ENCODE results near the gene DHRS7B. TPM values are rescaled to one million over a fixed set of nuclear protein-coding genes. Genes with fewer than 3 reads are reported as not detected.
"Not testable (repeated sequence)": the region's sequence is repeated elsewhere in the genome, so short reads cannot be mapped to it uniquely, and the experiment has no call there.

Gene DHRS7B
- total and polyA plus RNA-seq, 4 donors: 14.3 to 21.9 (median 18.7) TPM

- no peak for DNase-seq (ENCODE audit: low spot score)
- TF ChIP-seq HNF4A (conservative IDR thresholded peaks at IDR 0.05): no peak
- TF ChIP-seq, protein P1, sequence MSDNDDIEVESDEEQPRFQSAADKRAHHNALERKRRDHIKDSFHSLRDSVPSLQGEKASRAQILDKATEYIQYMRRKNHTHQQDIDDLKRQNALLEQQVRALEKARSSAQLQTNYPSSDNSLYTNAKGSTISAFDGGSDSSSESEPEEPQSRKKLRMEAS (IDR thresholded peaks at IDR 0.05): no peak
- no peak for TF ChIP-seq HNF4G (IDR thresholded peaks at IDR 0.05)
- TF ChIP-seq GABPA (IDR thresholded peaks at IDR 0.05 in 1 of 2, conservative IDR thresholded peaks at IDR 0.05 in 1 of 2): no peak
- TF ChIP-seq ATF3 (IDR thresholded peaks at IDR 0.05): no peak
- no peak for TF ChIP-seq YY1 (IDR thresholded peaks at IDR 0.05)
- no peak for TF ChIP-seq REST (IDR thresholded peaks at IDR 0.05)
- TF ChIP-seq FOXA1 (IDR thresholded peaks at IDR 0.05): no peak
- TF ChIP-seq JUND (IDR thresholded peaks at IDR 0.05): no peak
- TF ChIP-seq RAD21 (IDR thresholded peaks at IDR 0.05): no peak
- TF ChIP-seq ZBTB33 (IDR thresholded peaks at IDR 0.05): no peak
- no peak for TF ChIP-seq CTCF (IDR thresholded peaks at IDR 0.05; ENCODE audit: low read depth, low read length, missing input control)
- no peak for TF ChIP-seq EGR1 (IDR thresholded peaks at IDR 0.05; ENCODE audit: low read depth in 2 of 2)
- no peaks in the 10 kb centered on the region for H3K4me1 ChIP-seq (ENCODE audit: control insufficient read depth in 4 of 4, insufficient read depth in 4 of 4, low read length in 3 of 4)
- no peak overlapping the region for H3K9ac ChIP-seq (ENCODE audit: low read depth in 1 of 2, low read length in 2 of 2)
- WGBS: 92% methylated on average over 2 of the region's 2 CpGs
- no peak overlapping the region for H3K27ac ChIP-seq (ENCODE audit: low read depth in 1 of 2, low read length in 2 of 2)
- H3K36me3 ChIP-seq (ENCODE audit: control insufficient read depth in 4 of 4, insufficient read depth in 3 of 4, low read depth in 1 of 4, low read length in 3 of 4): no peaks in the 10 kb centered on the region
- no peaks in the 10 kb centered on the region for H3K9me3 ChIP-seq (ENCODE audit: control insufficient read depth in 4 of 4, low read length in 3 of 4)
- no peak overlapping the region for H3K4me3 ChIP-seq (ENCODE audit: low read depth in 1 of 3, low read length in 3 of 3)
- H3K27me3 ChIP-seq (ENCODE audit: control insufficient read depth in 4 of 4, insufficient read depth in 4 of 4, low read length in 3 of 4): no peaks in the 10 kb centered on the region
These were observed 14.6 kb downstream of the DHRS7B start for GRCh38 chr17:21141331-21141730.

DNA sequence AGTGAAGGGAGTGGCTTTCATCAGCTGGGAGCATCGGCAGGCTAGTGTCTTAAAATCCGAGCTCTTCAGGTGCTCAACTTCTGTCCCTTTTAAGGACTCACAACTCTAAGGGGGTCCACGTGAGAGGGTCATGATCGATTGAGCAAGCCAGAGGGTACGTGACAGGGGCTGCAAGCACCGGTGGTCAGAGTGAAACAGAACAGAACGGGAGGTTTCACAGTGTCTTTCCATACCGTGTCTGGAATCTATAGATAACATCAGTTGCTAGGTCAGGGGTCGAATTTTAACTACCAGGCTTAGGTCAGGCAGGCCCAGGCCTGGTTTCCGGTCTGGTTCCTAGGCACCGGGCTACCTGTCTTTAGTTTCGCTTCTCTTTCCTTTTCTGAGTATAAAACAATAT lies 15.3 kb downstream of the DHRS7B start:
- not testable (repeated sequence) for H3K9me3 ChIP-seq (ENCODE audit: control insufficient read depth in 4 of 4, low read length in 3 of 4); H3K4me1 ChIP-seq (ENCODE audit: control insufficient read depth in 4 of 4, insufficient read depth in 4 of 4, low read length in 3 of 4); H3K36me3 ChIP-seq (ENCODE audit: control insufficient read depth in 4 of 4, insufficient read depth in 3 of 4, low read depth in 1 of 4, low read length in 3 of 4); H3K9ac ChIP-seq (ENCODE audit: low read depth in 1 of 2, low read length in 2 of 2); DNase-seq (ENCODE audit: low spot score); H3K27ac ChIP-seq (ENCODE audit: low read depth in 1 of 2, low read length in 2 of 2); H3K4me3 ChIP-seq (ENCODE audit: low read depth in 1 of 3, low read length in 3 of 3); H3K27me3 ChIP-seq (ENCODE audit: control insufficient read depth in 4 of 4, insufficient read depth in 4 of 4, low read length in 3 of 4)
- WGBS: 90% methylated on average over 12 of the region's 12 CpGs

All from liver (tissue), 9 donors.